Endothelial cell (in vitro differentiated cells): ENCODE data around the gene SPATA16. TPM values are rescaled to one million over a fixed set of nuclear protein-coding genes. Genes with fewer than 3 reads are reported as not detected.

Experiments
- DNase-seq: peaks from one replicate; pipeline ENCODE4 v3.0.0; 2021; ENCODE audit warnings: low spot score
- H3K27ac Mint-ChIP-seq: one replicate; pipeline ENCODE4 v1.8.0; 2021; ENCODE audit warnings: mixed read lengths, inconsistent platforms; ENCODE audit not compliant: unreplicated experiment
- H3K27me3 Mint-ChIP-seq: one replicate; pipeline ENCODE4 v1.8.0; 2021; ENCODE audit warnings: mild to moderate bottlenecking, moderate library complexity, mixed read lengths, inconsistent platforms; ENCODE audit not compliant: unreplicated experiment
- H3K36me3 Mint-ChIP-seq: one replicate; pipeline ENCODE4 v1.8.0; 2021; ENCODE audit warnings: mild to moderate bottlenecking, low read depth, mixed read lengths, inconsistent platforms; ENCODE audit not compliant: unreplicated experiment
- H3K4me1 Mint-ChIP-seq: one replicate; pipeline ENCODE4 v1.8.0; 2021; ENCODE audit warnings: mild to moderate bottlenecking, mixed read lengths, inconsistent platforms; ENCODE audit not compliant: unreplicated experiment
- H3K4me3 Mint-ChIP-seq: one replicate; pipeline ENCODE4 v1.8.0; 2021; ENCODE audit warnings: mild to moderate bottlenecking, mixed read lengths, inconsistent platforms; ENCODE audit not compliant: unreplicated experiment
- H3K9me3 Mint-ChIP-seq: one replicate; pipeline ENCODE4 v1.8.0; 2021; ENCODE audit warnings: mixed read lengths, inconsistent platforms; ENCODE audit not compliant: unreplicated experiment
- CTCF ChIP-seq: fragments of 200-600 bp; sonication (generic); IDR thresholded peaks from one replicate; pipeline ENCODE4 v1.5.0; 2021; ENCODE audit warnings: antibody characterized with exemption; ENCODE audit not compliant: unreplicated experiment
- total RNA-seq: library from RNA; stranded (reverse); fragmentation: NEBNext Ultra II Directional; extraction: Animal tissue kit (Norgen Biotek cat#: 25700); gene quantifications from one replicate; pipeline ENCODE4 v1.2.1, GENCODE V29; 2021; ENCODE audit not compliant: unreplicated experiment

Gene SPATA16
- total RNA-seq, 1 donor from 2014 or later = 0.15 TPM

GRCh38 chr3:173001622-173002021 lies 139.4 kb downstream of the SPATA16 start:
- no peak for DNase-seq
- no peaks in the 10 kb centered on the region for H3K36me3 Mint-ChIP-seq
- H3K4me3 Mint-ChIP-seq = no peak overlapping the region
- H3K27ac Mint-ChIP-seq = no peak overlapping the region
- no peaks in the 10 kb centered on the region for H3K9me3 Mint-ChIP-seq
- H3K4me1 Mint-ChIP-seq = no peaks in the 10 kb centered on the region
- TF ChIP-seq CTCF = no peak
- H3K27me3 Mint-ChIP-seq = no peaks in the 10 kb centered on the region

- no peak overlapping the region for H3K4me3 Mint-ChIP-seq
Measured at GRCh38 chr3:173000553-173000952, 140.5 kb downstream of the SPATA16 start.

GRCh38 chr3:172993412-172993811 lies 147.6 kb downstream of the SPATA16 start:
- DNase-seq = no peak
- no peak for TF ChIP-seq CTCF
- Mint-ChIP-seq H3K27me3 (no peaks in the 10 kb centered on the region), H3K36me3 (no peaks in the 10 kb centered on the region), H3K4me3 (no peak overlapping the region), H3K4me1 (no peaks in the 10 kb centered on the region), H3K27ac (no peak overlapping the region), H3K9me3 (no peaks in the 10 kb centered on the region)

More at GRCh38 chr3:173000553-173000952, 140.5 kb downstream of the SPATA16 start:
- Mint-ChIP-seq H3K4me1 (no peaks in the 10 kb centered on the region), H3K27ac (no peak overlapping the region), H3K27me3 (no peaks in the 10 kb centered on the region), H3K36me3 (no peaks in the 10 kb centered on the region), H3K9me3 (no peaks in the 10 kb centered on the region)
- no peak for DNase-seq
- no peak for TF ChIP-seq CTCF

GRCh38 chr3:172991424-172991996 lies 149.5 kb downstream of the SPATA16 start:
- Mint-ChIP-seq H3K27me3 (no peaks in the 10 kb centered on the region), H3K4me3 (no peak overlapping the region), H3K9me3 (no peaks in the 10 kb centered on the region), H3K4me1 (no peaks in the 10 kb centered on the region), H3K36me3 (no peaks in the 10 kb centered on the region), H3K27ac (peak overlapping the region; percentile 0)
- no peak for DNase-seq
- no peak for TF ChIP-seq CTCF

GRCh38 chr3:172989373-172989772 lies 151.7 kb downstream of the SPATA16 start:
- Mint-ChIP-seq H3K27me3 (no peaks in the 10 kb centered on the region), H3K9me3 (no peaks in the 10 kb centered on the region), H3K27ac (no peak overlapping the region), H3K4me3 (no peak overlapping the region), H3K4me1 (no peaks in the 10 kb centered on the region), H3K36me3 (no peaks in the 10 kb centered on the region)
- DNase-seq = no peak
- no peak for TF ChIP-seq CTCF
